Adipose tissue (tissue), 3 donors: Measurements from ENCODE around the gene NEIL3. TPM values are rescaled to one million over a fixed set of nuclear protein-coding genes. Genes with fewer than 3 reads are reported as not detected.

Experiments used
- H3K27ac ChIP-seq: one replicate; pipeline ENCODE4 v1.5.1; 2013; ENCODE audit warnings: low read depth, low read length
- WGBS, 3 donors: extraction: QIAGEN DNeasy Blood & Tissue Kit; methylation state at CpG; one replicate each; pipeline ENCODE4 v1.1.7; 2013; 5-methylcytosine and 5-hydroxymethylcytosine counted together
- polyA plus RNA-seq, 3 donors: library from polyadenylated mRNA; stranded (reverse); fragments of 200-250 nt; gene quantifications; one replicate each; pipeline ENCODE4 v1.2.3, GENCODE V29; 2013
- donor health status: healthy with polysubstance abuse.
- donor health status: Bipolar disorder and iron deficiency.
- donor health status: healthy.

Gene NEIL3, protein sequence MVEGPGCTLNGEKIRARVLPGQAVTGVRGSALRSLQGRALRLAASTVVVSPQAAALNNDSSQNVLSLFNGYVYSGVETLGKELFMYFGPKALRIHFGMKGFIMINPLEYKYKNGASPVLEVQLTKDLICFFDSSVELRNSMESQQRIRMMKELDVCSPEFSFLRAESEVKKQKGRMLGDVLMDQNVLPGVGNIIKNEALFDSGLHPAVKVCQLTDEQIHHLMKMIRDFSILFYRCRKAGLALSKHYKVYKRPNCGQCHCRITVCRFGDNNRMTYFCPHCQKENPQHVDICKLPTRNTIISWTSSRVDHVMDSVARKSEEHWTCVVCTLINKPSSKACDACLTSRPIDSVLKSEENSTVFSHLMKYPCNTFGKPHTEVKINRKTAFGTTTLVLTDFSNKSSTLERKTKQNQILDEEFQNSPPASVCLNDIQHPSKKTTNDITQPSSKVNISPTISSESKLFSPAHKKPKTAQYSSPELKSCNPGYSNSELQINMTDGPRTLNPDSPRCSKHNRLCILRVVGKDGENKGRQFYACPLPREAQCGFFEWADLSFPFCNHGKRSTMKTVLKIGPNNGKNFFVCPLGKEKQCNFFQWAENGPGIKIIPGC
- under 1 TPM in 1 of 3 donors, not detected in 2; 0.06 TPM for polyA plus RNA-seq

GRCh38 chr4:177309522-177310371, at the start of gene NEIL3:
Gene NEIL3 (plus strand): TSS chr4:177309874. CDS start chr4:177309954, 80 bp downstream.
- no peak within 1 kb of the TSS for H3K27ac ChIP-seq
- WGBS, 3 donors: 0 to 1% (median 1%) methylated on average over 52 of the region's 52 CpGs

DNA sequence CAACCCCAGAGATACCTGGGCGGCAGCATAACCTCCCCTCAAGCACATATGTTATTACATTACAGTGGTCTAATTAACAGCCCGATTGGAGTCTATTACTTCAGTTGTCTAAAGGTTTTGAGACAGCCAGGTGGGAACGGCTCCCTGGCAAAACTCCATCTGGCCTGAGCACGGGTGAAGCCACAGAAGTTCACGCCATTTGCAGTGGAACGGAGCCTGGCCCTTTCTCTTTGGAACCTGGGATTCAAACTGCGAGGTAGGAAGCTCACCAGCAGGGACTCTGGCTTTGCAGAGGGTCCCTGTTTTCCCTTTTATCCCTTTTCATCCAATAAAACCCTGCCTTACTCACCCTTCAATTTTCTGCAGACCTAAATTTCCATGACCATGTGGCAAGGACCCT, 45.9 kb upstream of the NEIL3 start:
- H3K27ac ChIP-seq: no peak overlapping the region
- WGBS, 3 donors: 90 to 96% (median 92%) methylated on average over 7 of the region's 7 CpGs

- no peak overlapping the region for H3K27ac ChIP-seq
- WGBS, 3 donors: 41 to 49% (median 48%) methylated on average over 2 of the region's 2 CpGs
These were observed 44.8 kb upstream of the NEIL3 start for GRCh38 chr4:177264788-177265422.

DNA sequence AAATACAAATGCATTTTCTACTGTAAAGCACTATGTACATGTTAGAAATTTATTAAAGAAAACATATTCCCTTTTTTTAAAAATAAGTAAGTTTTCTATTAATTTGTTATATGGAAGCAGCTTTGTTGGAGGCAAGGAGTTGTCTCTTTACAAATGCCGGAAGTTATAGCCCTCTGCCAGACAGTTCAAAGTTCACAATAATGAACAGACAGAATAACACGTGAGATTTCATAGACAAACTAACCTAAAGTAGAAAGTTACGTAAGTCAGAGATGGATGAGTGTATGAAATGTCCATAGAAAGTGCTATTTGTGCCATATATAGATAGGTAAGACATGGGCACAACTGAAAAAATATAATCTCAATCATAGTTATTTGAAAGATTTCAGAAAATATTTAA, 43.9 kb upstream of the NEIL3 start:
- 36 to 79% (median 73%) methylated on average over 3 of the region's 3 CpGs for WGBS, 3 donors
- no peak overlapping the region for H3K27ac ChIP-seq

- no peak overlapping the region for H3K27ac ChIP-seq
- 59 to 82% (median 75%) methylated on average over 1 of the region's 1 CpG for WGBS, 3 donors
These were observed 43.2 kb upstream of the NEIL3 start for GRCh38 chr4:177266506-177266905.

DNA sequence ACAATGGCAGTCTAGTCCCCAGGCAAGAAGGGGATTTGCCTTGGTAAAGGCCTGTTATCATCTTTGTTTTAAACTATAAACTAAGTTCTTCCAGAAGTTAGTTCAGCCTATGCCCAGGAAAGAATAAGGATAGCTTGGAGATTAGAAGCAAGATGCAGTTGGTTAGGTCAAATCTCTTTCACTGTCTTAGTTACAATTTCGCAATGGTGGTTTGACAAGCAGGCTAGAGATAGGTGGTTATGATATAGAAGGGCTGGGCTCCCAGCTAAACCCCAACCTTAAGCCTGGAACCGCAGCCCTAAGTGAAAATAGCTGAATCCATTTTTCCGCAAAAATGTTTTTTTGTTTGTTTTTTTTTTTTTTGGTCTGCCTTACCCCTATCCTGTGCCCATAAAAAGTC, 41.8 kb upstream of the NEIL3 start:
- H3K27ac ChIP-seq: no peak overlapping the region
- WGBS, 3 donors: 75 to 96% (median 78%) methylated on average over 3 of the region's 3 CpGs

DNA sequence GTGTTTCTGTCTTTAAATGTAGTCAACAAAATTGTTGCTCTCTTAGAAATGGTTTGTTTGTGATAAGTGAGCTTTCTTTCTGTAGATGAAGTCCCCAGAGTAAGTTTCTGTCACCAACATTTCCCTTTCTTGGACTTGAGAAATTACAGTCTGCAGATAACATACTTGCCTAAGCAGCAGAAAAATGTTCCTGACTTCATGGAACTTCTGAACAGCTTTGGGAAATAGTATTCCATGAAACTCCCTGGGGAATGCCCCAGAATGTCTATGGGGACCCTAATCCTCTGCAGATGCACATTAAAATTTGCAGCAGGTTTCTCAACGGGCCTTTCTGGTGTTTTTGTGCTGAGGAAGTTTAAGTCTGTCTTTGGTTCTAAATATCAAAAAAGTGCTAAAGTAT, 38.6 kb upstream of the NEIL3 start:
- no peak overlapping the region for H3K27ac ChIP-seq
- 57 to 71% (median 68%) methylated on average over 1 of the region's 1 CpG for WGBS, 3 donors

DNA sequence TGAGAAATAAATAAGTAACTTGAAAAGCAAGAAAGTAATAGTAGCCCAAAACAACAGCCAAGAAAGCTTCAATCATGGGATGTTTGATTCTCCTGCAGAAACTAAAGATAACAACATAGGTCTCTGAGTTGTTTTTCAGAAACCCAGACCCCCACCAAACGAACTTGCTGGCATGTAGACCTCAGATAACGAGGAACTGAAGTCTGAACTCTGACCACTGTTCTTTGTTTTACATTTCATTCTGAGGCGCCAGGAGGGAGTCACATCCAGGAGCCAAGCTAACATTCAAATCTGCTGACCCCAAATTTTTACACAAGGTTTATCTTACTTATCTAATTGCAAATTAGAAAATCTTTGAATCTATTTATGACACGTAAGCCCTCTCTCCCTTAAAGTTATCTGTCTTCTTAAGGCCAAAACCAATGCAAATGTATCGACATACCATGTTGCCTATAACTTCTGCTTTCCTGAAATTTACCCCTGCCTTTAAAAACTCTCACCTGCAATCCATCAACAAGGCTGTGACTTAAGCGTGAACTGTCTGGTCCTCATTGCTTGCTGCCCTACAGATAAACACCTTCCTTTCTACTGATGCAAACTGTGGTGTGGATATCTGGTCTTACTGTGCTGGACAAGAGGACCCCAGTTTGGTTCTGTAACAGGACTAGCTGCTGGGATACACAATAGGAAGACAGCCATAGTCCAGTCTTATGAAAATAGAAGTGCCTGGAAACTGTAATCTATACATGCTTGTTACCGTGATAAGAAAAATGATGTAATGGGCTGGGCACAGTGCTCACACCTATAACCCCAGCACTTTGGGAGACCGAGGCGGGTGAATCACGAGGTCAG, 37.5 kb upstream of the NEIL3 start:
- H3K27ac ChIP-seq: no peak overlapping the region
- WGBS, 3 donors: 76 to 80% (median 79%) methylated on average over 10 of the region's 10 CpGs

- H3K27ac ChIP-seq: no peak overlapping the region
- 62 to 68% (median 65%) methylated on average over 4 of the region's 4 CpGs for WGBS, 3 donors
These were observed 33.7 kb upstream of the NEIL3 start for GRCh38 chr4:177275999-177276398.

DNA sequence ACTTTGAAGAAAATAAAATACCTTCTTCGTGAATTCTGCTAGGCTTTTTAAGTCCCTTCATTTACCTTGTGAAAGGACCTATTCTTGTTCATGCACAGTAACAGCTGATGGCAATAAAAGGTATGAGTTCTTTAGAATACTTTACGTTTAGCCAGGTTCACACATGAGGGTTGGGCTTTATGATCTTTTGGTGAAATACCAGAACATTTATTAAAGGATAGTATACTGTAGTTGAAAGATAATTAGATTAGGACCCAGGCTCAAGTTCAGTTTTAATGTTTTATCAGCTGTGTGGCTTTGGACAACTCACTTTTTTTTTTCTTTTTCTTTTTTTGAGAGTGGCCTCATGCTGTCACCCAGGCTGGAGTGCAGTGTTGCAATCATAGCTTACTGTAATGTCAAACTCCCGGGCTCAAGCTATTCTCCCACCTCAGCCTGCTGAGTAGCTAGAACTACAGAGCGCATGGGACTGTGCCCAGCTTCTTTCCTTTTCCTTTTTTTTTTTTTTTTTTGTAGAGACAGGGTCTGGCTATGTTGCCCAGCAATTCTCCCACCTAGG, 28.2 kb upstream of the NEIL3 start:
- H3K27ac ChIP-seq: no peak overlapping the region
- WGBS, 3 donors: 57 to 64% (median 62%) methylated on average over 4 of the region's 4 CpGs

DNA sequence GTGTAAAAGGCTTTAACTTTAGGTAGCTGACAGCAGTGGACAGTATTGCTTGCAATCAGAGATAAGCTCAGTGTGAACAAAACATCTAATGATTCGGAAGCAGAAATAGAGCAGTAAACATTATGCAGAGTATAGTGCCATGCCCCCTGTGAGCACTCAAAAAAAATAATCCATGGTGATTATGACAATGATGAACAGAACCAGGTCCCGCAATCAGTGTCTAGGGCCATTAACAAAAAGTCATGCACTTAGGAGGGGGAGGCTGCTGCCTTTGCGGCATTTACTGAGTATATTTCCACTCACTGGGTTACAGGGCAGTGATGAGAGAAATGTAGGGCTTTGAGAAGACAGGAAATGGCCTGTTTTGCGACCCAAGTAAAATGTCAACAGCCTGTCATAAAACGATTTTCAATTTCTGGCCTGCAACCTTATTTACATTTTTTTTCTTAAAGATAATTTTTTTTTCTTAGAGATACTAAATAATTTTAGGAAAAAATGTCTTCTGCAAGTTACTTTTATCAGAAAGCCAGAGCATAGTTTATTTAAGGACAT, 27.3 kb upstream of the NEIL3 start:
- no peak overlapping the region for H3K27ac ChIP-seq
- WGBS, 3 donors: 66 to 73% (median 69%) methylated on average over 5 of the region's 5 CpGs

- 93 to 94% (median 93%) methylated on average over 2 of the region's 2 CpGs for WGBS, 3 donors
- no peak overlapping the region for H3K27ac ChIP-seq
These were observed 26.5 kb upstream of the NEIL3 start for GRCh38 chr4:177283167-177283566.

DNA sequence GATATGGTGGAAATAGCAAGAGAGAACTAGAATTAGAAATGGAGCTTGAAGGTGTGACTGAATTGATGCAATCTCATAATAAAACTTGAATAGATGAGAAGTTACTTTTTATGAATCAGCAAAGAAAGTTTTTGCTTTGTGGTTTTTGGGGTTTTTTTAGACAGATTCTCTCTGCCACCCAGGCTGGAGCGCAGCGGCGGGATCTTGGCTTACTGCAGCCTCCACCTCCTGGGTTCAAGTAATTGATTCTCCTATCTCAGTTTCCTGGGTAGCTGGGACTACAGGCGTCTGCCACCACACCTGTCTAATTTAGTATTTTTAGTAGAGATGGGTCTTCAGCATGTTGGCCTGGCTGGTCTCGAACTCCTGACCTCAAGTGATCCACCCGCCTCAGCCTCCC, 23.7 kb upstream of the NEIL3 start:
- WGBS, 3 donors: 76 to 89% (median 78%) methylated on average over 6 of the region's 6 CpGs
- no peak overlapping the region for H3K27ac ChIP-seq

GRCh38 chr4:177287255-177287654, 22.4 kb upstream of the NEIL3 start:
- no peak overlapping the region for H3K27ac ChIP-seq
- 13 to 24% (median 16%) methylated on average over 1 of the region's 1 CpG for WGBS, 3 donors

- WGBS, 3 donors: 96 to 98% (median 98%) methylated on average over 1 of the region's 1 CpG
- no peak overlapping the region for H3K27ac ChIP-seq
These were observed 21.3 kb upstream of the NEIL3 start for GRCh38 chr4:177288335-177288734.

DNA sequence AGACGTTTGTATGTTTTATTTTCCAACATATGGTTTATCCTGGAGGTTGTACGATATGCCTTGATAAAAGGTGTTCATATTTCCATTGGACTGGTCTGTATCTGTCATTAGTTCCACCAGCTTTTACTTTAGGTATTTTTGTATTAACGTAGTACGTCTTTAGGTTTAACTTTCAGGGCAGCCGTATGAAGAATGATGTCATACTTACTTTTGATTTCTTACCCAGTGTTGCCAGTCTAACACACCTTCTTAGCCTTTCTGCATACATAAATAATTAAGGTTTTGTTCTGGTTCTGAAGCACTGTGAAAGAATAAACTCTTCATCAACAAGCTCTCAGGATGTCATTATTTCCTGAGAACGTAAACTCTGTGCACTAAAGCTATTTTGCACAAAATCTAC, 18.9 kb upstream of the NEIL3 start:
- 65 to 73% (median 69%) methylated on average over 6 of the region's 6 CpGs for WGBS, 3 donors

GRCh38 chr4:177292171-177292570, 17.5 kb upstream of the NEIL3 start:
- no peak overlapping the region for H3K27ac ChIP-seq
- WGBS, 3 donors: 92 to 97% (median 95%) methylated on average over 2 of the region's 2 CpGs

More for the DNA sequence above, 18.9 kb upstream of the NEIL3 start:
- no peak overlapping the region for H3K27ac ChIP-seq
